ENCODE data around the gene SELENOM. TPM values are rescaled to one million over a fixed set of nuclear protein-coding genes. Genes with fewer than 3 reads are reported as not detected.

The SELENOM gene
- total and polyA plus RNA-seq, 2 donors (not counting 1 experiment from before 2014, with no cell fraction given): 130 to 132 TPM

- H3K9me3 ChIP-seq (ENCODE audit: control insufficient read depth, insufficient read depth, low read depth, low read length): no peaks in the 10 kb centered on the region
- H3K36me3 ChIP-seq (ENCODE audit: control insufficient read depth, insufficient read depth, low read length): peaks cover 20% of the 10 kb centered on the region
- H3K27ac ChIP-seq (ENCODE audit: insufficient read depth, low read length): peak overlapping the region; percentile 88
- H3K9ac ChIP-seq (ENCODE audit: insufficient read depth, low read length): peak overlapping the region; percentile 84
- H3K4me1 ChIP-seq (ENCODE audit: control insufficient read depth, extremely low read depth, insufficient read depth, low read length): peaks cover 24% of the 10 kb centered on the region
- H4K20me1 ChIP-seq (ENCODE audit: control insufficient read depth, extremely low read depth, insufficient read depth, low read length): no peaks in the 10 kb centered on the region
- peak; percentile 48 to 79 for DNase-seq (ENCODE audit: low read depth in 2 of 2)
- peak overlapping the region; percentile 67 to 98 (median 90) for H3K4me3 ChIP-seq (replicated peaks in 1 of 4; ENCODE audit: control extremely low read depth in 1 of 4, insufficient read depth in 1 of 4, low read depth in 3 of 4, low read length in 4 of 4)
- peaks cover 64% of the 10 kb centered on the region for H3K79me2 ChIP-seq (ENCODE audit: control insufficient read depth, insufficient read depth, low read length)
- H2AFZ ChIP-seq (ENCODE audit: low read length): no peak overlapping the region
- TF ChIP-seq, protein P1, sequence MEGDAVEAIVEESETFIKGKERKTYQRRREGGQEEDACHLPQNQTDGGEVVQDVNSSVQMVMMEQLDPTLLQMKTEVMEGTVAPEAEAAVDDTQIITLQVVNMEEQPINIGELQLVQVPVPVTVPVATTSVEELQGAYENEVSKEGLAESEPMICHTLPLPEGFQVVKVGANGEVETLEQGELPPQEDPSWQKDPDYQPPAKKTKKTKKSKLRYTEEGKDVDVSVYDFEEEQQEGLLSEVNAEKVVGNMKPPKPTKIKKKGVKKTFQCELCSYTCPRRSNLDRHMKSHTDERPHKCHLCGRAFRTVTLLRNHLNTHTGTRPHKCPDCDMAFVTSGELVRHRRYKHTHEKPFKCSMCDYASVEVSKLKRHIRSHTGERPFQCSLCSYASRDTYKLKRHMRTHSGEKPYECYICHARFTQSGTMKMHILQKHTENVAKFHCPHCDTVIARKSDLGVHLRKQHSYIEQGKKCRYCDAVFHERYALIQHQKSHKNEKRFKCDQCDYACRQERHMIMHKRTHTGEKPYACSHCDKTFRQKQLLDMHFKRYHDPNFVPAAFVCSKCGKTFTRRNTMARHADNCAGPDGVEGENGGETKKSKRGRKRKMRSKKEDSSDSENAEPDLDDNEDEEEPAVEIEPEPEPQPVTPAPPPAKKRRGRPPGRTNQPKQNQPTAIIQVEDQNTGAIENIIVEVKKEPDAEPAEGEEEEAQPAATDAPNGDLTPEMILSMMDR (conservative IDR thresholded peaks at IDR 0.05 in 1 of 2, IDR thresholded peaks at IDR 0.05 in 1 of 2; ENCODE audit: low read depth in 1 of 2, low read length in 2 of 2): peak; percentile 71 to 73
- TF ChIP-seq EZH2 (IDR thresholded peaks at IDR 0.05; ENCODE audit: low read length, missing control alignments): no peak
- no peaks in the 10 kb centered on the region for H3K27me3 ChIP-seq (ENCODE audit: control insufficient read depth, insufficient read depth, low read length)
- peak overlapping the region; percentile 78 for H3K4me2 ChIP-seq (ENCODE audit: extremely low read depth, insufficient read depth, low read length)
Observed at GRCh38 chr22:31082606-31083376, 24.6 kb downstream of the SELENOM start.

- no peaks in the 10 kb centered on the region for H4K20me1 ChIP-seq (ENCODE audit: control insufficient read depth, extremely low read depth, insufficient read depth, low read length)
- DNase-seq (ENCODE audit: low read depth in 2 of 2): peak in 1 of 2 donors; percentile 46
- H2AFZ ChIP-seq (ENCODE audit: low read length): no peak overlapping the region
- peaks cover 57% of the 10 kb centered on the region for H3K79me2 ChIP-seq (ENCODE audit: control insufficient read depth, insufficient read depth, low read length)
- peak overlapping the region; percentile 67 to 98 (median 90) for H3K4me3 ChIP-seq (replicated peaks in 1 of 4; ENCODE audit: control extremely low read depth in 1 of 4, insufficient read depth in 1 of 4, low read depth in 3 of 4, low read length in 4 of 4)
- peaks cover 16% of the 10 kb centered on the region for H3K36me3 ChIP-seq (ENCODE audit: control insufficient read depth, insufficient read depth, low read length)
- no peaks in the 10 kb centered on the region for H3K27me3 ChIP-seq (ENCODE audit: control insufficient read depth, insufficient read depth, low read length)
- peak overlapping the region; percentile 78 for H3K4me2 ChIP-seq (ENCODE audit: extremely low read depth, insufficient read depth, low read length)
- TF ChIP-seq, protein P1 (conservative IDR thresholded peaks at IDR 0.05 in 1 of 2, IDR thresholded peaks at IDR 0.05 in 1 of 2; ENCODE audit: low read depth in 1 of 2, low read length in 2 of 2): no peak
- TF ChIP-seq EZH2 (IDR thresholded peaks at IDR 0.05; ENCODE audit: low read length, missing control alignments): no peak
- H3K4me1 ChIP-seq (ENCODE audit: control insufficient read depth, extremely low read depth, insufficient read depth, low read length): peaks cover 24% of the 10 kb centered on the region
- H3K27ac ChIP-seq (ENCODE audit: insufficient read depth, low read length): peak overlapping the region; percentile 88
- H3K9me3 ChIP-seq (ENCODE audit: control insufficient read depth, insufficient read depth, low read depth, low read length): no peaks in the 10 kb centered on the region
- H3K9ac ChIP-seq (ENCODE audit: insufficient read depth, low read length): peak overlapping the region; percentile 84
Observed at GRCh38 chr22:31081963-31082605, 25.3 kb downstream of the SELENOM start.

DNA sequence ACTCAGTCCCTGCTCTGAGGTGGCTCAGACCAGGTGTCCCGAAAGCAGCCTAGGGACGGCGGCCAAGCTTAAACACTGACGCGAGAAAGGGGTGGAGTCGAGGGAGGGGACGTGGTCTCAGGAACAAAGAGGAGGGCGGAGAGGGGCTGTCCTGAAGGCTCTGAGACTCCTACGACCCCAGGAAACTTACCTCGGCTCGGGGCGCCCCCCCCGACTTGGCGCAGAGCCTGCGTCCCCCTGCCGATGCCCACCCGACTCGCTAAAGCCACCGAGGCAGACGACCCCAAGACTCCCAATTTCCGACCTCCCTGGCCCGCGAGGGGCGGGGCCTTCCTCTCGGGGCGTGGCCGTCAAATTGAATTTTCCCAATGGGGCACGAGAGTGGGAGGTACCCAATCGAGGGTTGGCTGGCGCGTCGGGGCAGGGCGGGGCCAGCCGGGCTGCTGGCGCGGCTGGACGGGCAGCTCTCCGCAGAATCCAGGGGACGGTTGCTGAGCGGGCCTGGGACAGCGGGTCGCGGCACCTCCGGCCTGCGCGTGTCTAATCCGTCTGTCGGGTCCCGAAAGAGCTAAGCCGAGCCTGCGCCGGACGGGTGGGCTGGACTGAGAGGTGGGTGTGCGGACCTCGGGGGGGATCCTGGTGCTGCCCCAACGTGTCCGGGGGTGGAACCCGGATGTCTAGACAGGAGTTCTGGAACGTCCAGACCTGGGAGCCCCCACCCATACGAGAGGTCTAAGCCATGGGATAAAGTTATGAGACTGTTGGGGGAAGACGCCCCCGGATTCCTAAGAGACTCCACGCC lies 26.3 kb downstream of the SELENOM start, which contains the start of gene SMTN:
TSS of gene SMTN (plus strand) at position 471 of the 802 bp plus-strand sequence. CDS start 1,941 bp downstream, outside the sequence.
- Histone ChIP-seq H3K36me3 (ENCODE audit: control insufficient read depth, insufficient read depth, low read length) (peaks cover 11% of the 10 kb centered on the region), H3K4me1 (ENCODE audit: control insufficient read depth, extremely low read depth, insufficient read depth, low read length) (peaks cover 22% of the 10 kb centered on the region), H4K20me1 (ENCODE audit: control insufficient read depth, extremely low read depth, insufficient read depth, low read length) (no peaks in the 10 kb centered on the region), H3K4me2 (ENCODE audit: extremely low read depth, insufficient read depth, low read length) (peak within 1 kb of the TSS; percentile 87), H3K9ac (ENCODE audit: insufficient read depth, low read length) (peak within 1 kb of the TSS; percentile 84), H3K4me3 (replicated peaks in 1 of 4; ENCODE audit: control extremely low read depth in 1 of 4, insufficient read depth in 1 of 4, low read depth in 3 of 4, low read length in 4 of 4) (peak within 1 kb of the TSS; percentile 67 to 98 (median 90)), H3K27ac (ENCODE audit: insufficient read depth, low read length) (peak within 1 kb of the TSS; percentile 88), H3K27me3 (ENCODE audit: control insufficient read depth, insufficient read depth, low read length) (no peaks in the 10 kb centered on the region), H2AFZ (ENCODE audit: low read length) (peak within 1 kb of the TSS; percentile 76), H3K79me2 (ENCODE audit: control insufficient read depth, insufficient read depth, low read length) (peaks cover 46% of the 10 kb centered on the region), H3K9me3 (ENCODE audit: control insufficient read depth, insufficient read depth, low read depth, low read length) (no peaks in the 10 kb centered on the region)
- DNase-seq (ENCODE audit: low read depth in 2 of 2): peak; percentile 85 to 88
- TF ChIP-seq, protein P1 (conservative IDR thresholded peaks at IDR 0.05 in 1 of 2, IDR thresholded peaks at IDR 0.05 in 1 of 2; ENCODE audit: low read depth in 1 of 2, low read length in 2 of 2): no peak
- no peak for TF ChIP-seq EZH2 (IDR thresholded peaks at IDR 0.05; ENCODE audit: low read length, missing control alignments)
